Thyroid gland (tissue), 4 donors: ENCODE data around the gene FRMD4B. TPM values are rescaled to one million over a fixed set of nuclear protein-coding genes. Genes with fewer than 3 reads are reported as not detected.

Source experiments
- DNase-seq, 2 donors: peaks; one replicate each; pipeline ENCODE4 v3.0.0-alpha.2; 2019
- H3K27ac ChIP-seq, 3 donors: fragments of 200-600 bp; sonication (generic); 1 replicate in 2 of 3; 2 replicates in 1 of 3; pipeline ENCODE4 v1.5.1; 2016 to 2019; ENCODE audit warnings: mild to moderate bottlenecking in 1 of 3, moderate library complexity in 1 of 3
- H3K27me3 ChIP-seq: fragments of 200-600 bp; sonication (generic); one replicate; pipeline ENCODE4 v1.5.1; 2019
- H3K36me3 ChIP-seq, 2 donors: fragments of 200-600 bp; sonication (generic); one replicate each; pipeline ENCODE4 v1.5.1; 2016 to 2019
- H3K4me1 ChIP-seq, 2 donors: fragments of 200-600 bp; sonication (generic); one replicate each; pipeline ENCODE4 v1.5.1; 2017 to 2019
- H3K4me3 ChIP-seq, 3 donors: fragments of 200-600 bp; sonication (generic); replicated peaks in 1 of 3; 1 replicate in 2 of 3; 2 replicates in 1 of 3; pipeline ENCODE4 v1.5.1; 2016; ENCODE audit warnings: mild to moderate bottlenecking in 1 of 3
- H3K9me3 ChIP-seq: fragments of 200-600 bp; sonication (generic); one replicate; pipeline ENCODE4 v1.5.1; 2017
- CTCF ChIP-seq, 6 experiments: fragments of 200-600 bp in 3 of 6; fragments of 450-650 bp in 3 of 6; sonication (generic) in 3 of 6; IDR thresholded peaks; one replicate each; pipeline ENCODE4 v1.5.1; 2016 to 2019; ENCODE audit warnings: antibody characterized with exemption in 6 of 6, mild to moderate bottlenecking in 2 of 6, inconsistent platforms in 1 of 6, moderate library complexity in 1 of 6
- POLR2A ChIP-seq, 2 donors: fragments of 450-650 bp; IDR thresholded peaks; one replicate each; pipeline ENCODE4 v1.6.1; 2017; ENCODE audit warnings: antibody characterized with exemption in 2 of 2, mild to moderate bottlenecking in 2 of 2, moderate library complexity in 1 of 2
- WGBS, 2 donors: methylation state at CpG; one replicate each; pipeline ENCODE4 v1.1.5; 2017; 5-methylcytosine and 5-hydroxymethylcytosine counted together
- intact Hi-C: fragments of 100-400 bp; cut with DNase I; formaldehyde crosslinking; loops from one replicate; pipeline ENCODE4 v1.15.1; 2023
- total RNA-seq, 4 donors: library from RNA; depleted of rRNA; stranded (reverse); fragments of >200 nt; gene quantifications; one replicate each; pipeline ENCODE4 v1.2.3, GENCODE V29; 2016

The FRMD4B gene
- total RNA-seq, 4 donors from 2014 or later: 109 to 224 (median 161) TPM

DNA sequence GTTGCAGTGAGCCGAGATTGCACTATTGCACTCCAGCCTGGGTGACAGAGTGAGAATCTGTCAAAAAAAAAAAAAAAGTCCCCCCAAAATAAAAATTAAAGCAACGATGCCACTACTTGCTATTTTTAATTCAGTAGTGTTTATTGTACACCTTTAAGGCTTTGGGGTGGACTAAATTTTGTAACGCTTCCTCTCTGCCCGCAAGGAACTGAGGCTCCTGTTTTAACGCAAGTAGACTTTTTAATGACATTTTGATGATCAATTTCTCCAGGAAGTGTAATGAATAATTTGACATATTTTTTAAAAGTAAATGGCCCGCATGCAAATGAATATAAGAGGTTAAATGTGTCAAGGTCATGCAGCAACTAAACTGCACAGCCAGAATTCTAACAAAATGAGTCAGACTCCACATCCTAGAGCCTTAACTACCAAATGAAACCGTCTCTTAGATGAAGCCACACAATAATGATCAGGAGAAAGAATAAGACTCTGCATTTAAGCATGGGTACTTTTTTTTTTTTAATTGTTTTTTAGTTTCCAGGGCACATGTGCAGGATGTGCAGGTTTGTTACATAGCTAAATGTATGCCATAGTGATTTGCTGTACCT lies 166.7 kb downstream of the FRMD4B start:
- Histone ChIP-seq H3K27me3 (no peaks in the 10 kb centered on the region), H3K9me3 (no peaks in the 10 kb centered on the region), H3K27ac (no peak overlapping the region), H3K4me3 (no peak overlapping the region), H3K4me1 (no peaks in the 10 kb centered on the region), H3K36me3 (peaks cover 0 to 22% of the 10 kb centered on the region in 2 donors)
- no peak for TF ChIP-seq CTCF (IDR thresholded peaks at IDR 0.05)
- no peak for TF ChIP-seq POLR2A (IDR thresholded peaks at IDR 0.05)
- intact Hi-C loops: no loop called here
- DNase-seq: no peak
- WGBS, 2 donors: 96 to 97% methylated on average over 7 of the region's 7 CpGs

DNA sequence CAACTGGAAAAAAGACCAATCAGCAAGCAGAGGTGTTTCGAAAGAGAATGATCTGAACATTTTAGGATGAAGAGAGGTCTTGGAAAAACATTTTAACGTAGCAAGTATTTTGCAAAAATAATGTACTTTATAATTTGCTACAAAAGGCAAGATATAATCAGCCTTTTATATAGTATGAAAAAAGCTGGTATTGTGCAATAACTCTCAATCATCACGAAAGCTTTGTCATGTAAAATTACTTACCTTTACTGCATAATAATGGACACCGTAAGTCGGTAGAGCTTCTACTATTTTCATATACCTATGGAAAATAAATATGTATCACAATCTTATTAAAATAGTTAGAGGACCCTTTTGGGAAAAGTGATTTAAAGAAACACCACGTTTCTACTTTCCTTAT lies 167.8 kb downstream of the FRMD4B start:
- H3K4me1 ChIP-seq: no peaks in the 10 kb centered on the region
- H3K4me3 ChIP-seq: no peak overlapping the region
- no peaks in the 10 kb centered on the region for H3K9me3 ChIP-seq
- DNase-seq: no peak
- H3K27ac ChIP-seq: no peak overlapping the region
- 93% methylated on average over 6 of the region's 6 CpGs for WGBS, 2 donors
- H3K36me3 ChIP-seq: peaks cover 0 to 19% of the 10 kb centered on the region in 2 donors
- intact Hi-C loops: no loop called here
- H3K27me3 ChIP-seq: no peaks in the 10 kb centered on the region
- TF ChIP-seq CTCF (IDR thresholded peaks at IDR 0.05): no peak
- no peak for TF ChIP-seq POLR2A (IDR thresholded peaks at IDR 0.05)

GRCh38 chr3:69216981-69217380 lies 168.9 kb downstream of the FRMD4B start:
- intact Hi-C loops: no loop called here
- DNase-seq: no peak
- Histone ChIP-seq H3K27me3 (no peaks in the 10 kb centered on the region), H3K36me3 (peaks cover 0 to 15% of the 10 kb centered on the region in 2 donors), H3K4me3 (no peak overlapping the region), H3K9me3 (no peaks in the 10 kb centered on the region), H3K27ac (no peak overlapping the region), H3K4me1 (no peaks in the 10 kb centered on the region)
- TF ChIP-seq CTCF (IDR thresholded peaks at IDR 0.05) (no peak), POLR2A (IDR thresholded peaks at IDR 0.05) (no peak)
- WGBS, 2 donors: 66 to 67% methylated on average over 5 of the region's 5 CpGs

GRCh38 chr3:69214241-69214640 lies 171.6 kb downstream of the FRMD4B start:
- Histone ChIP-seq H3K4me3 (no peak overlapping the region), H3K4me1 (no peaks in the 10 kb centered on the region), H3K27ac (no peak overlapping the region), H3K36me3 (peaks cover 0 to 11% of the 10 kb centered on the region in 2 donors), H3K27me3 (no peaks in the 10 kb centered on the region), H3K9me3 (no peaks in the 10 kb centered on the region)
- TF ChIP-seq POLR2A (IDR thresholded peaks at IDR 0.05): no peak
- no peak for TF ChIP-seq CTCF (IDR thresholded peaks at IDR 0.05)
- intact Hi-C loops: no loop called here
- 55 to 63% methylated on average over 3 of the region's 3 CpGs for WGBS, 2 donors
- DNase-seq: no peak

DNA sequence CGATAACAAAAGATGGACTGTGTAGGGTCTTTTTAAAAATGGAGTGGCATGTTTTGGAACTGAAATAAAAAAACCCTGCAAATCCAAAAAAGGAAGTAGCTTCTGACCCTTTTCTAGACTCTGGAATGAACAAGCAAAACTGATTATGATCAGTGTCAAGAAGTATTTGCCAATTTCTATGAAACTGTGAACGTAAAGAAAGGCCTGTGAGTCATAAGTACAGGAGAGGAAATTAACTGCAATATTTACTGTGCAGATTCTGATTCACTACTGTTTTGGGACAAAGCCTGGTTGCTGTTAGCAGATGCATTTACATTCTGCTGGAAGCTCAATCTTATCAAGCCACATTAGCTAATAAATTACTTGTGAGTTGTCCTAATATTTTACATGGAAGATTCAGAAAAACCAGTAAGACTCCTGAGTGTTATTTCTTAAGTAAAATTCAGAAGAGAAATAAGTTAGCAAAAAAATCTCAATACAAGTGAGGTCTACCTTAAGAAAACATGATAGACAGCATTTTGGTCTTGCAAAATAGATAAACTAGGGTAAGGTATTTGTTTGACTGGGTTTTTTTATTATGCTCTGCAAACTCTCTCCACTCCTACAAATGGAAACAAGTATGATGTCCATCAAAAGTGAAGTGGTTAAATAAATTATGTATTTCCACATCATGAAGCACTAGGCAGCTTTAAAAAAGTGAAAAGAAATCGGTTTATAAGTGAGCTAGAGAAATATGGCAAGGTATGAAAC lies 173.3 kb downstream of the FRMD4B start:
- no peak overlapping the region for H3K27ac ChIP-seq
- WGBS, 2 donors: 70 to 81% methylated on average over 3 of the region's 3 CpGs
- H3K4me1 ChIP-seq: no peaks in the 10 kb centered on the region
- no peak for DNase-seq
- H3K27me3 ChIP-seq: no peaks in the 10 kb centered on the region
- peaks cover 0 to 8% of the 10 kb centered on the region in 2 donors for H3K36me3 ChIP-seq
- H3K9me3 ChIP-seq: no peaks in the 10 kb centered on the region
- intact Hi-C loops: no loop called here
- TF ChIP-seq CTCF (IDR thresholded peaks at IDR 0.05): no peak
- no peak for TF ChIP-seq POLR2A (IDR thresholded peaks at IDR 0.05)
- H3K4me3 ChIP-seq: no peak overlapping the region
